Renal cortical epithelial cell (primary cell): ENCODE measurements around the gene IL36A. TPM values are rescaled to one million over a fixed set of nuclear protein-coding genes. Genes with fewer than 3 reads are reported as not detected.

Source experiments
- DNase-seq: peaks from one replicate; pipeline ENCODE4 v3.0.0-alpha.2; 2011; ENCODE audit warnings: low read depth
- total RNA-seq: library from RNA; depleted of rRNA; stranded (reverse); fragments of >200 nt; gene quantifications from 2 replicates; pipeline ENCODE4 v1.2.3, GENCODE V29; 2014

IL36A gene
- total RNA-seq, 1 donor from 2014 or later: not detected

DNA sequence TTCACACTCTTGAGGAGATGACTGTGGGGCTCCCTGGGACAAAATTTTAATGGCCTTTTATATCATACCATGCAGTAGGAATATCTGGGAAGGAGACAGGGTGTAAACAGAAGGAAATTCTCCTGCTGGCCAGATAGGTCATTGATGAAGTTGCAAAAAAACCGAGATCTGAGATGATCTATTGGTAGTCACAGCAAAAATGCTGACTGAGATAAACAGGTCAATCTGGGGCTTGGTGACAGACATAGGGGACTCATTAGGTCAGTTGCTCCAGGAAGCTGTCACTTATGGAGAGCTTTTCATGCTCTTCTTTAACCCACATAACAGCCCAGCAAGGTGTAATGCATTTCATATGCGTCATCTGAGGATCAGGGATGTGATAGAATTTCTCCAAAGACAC is 2.6 kb upstream of the IL36A start:
- no peak for DNase-seq

DNA sequence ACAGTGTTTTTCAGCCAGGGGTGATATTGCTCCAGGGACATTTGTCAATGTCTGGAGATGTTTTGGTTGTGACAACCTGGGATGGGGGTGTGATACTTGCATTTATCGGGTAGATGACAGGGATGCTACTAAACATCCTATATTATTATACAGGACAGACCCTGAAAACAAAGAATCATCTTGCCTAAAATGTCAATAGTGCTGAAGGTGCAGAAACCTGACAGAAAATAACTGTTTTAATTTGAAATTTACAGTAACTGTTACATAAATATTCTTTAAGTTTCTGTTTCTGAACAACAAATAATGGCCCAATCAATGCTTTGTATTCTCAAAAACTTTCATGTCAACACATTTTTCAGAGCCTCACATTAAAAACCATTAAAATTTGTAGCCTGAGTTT is 2.0 kb downstream of the IL36A start:
- no peak for DNase-seq

- DNase-seq: no peak
Observed at GRCh38 chr2:113009622-113010021, 4.4 kb downstream of the IL36A start.

- no peak for DNase-seq
Observed at GRCh38 chr2:113010088-113010487, 4.8 kb downstream of the IL36A start.

DNA sequence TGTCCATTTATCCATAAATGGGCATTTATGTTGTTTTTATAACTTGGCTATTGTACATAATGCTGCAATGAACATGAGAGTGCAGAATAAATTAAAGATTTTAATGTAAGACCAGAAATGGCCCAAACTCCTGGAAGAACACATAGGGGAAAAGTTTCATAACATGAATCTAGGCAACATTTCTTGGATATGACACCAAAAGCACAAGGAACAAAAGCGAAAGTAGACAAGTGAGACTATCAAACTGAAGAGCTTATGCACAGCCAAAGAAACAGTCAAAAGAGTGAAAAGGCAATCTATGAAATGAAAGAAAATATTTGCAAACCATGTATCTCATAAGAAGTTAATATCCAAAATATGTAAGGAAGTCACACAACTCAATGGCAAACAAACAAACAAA is 5.8 kb downstream of the IL36A start:
- no peak for DNase-seq

- DNase-seq: peak; percentile 14
Observed at GRCh38 chr2:113012436-113013335, 7.4 kb downstream of the IL36A start.

GRCh38 chr2:113013336-113013661 is 8.0 kb downstream of the IL36A start:
- no peak for DNase-seq

GRCh38 chr2:113014067-113014466 is 8.8 kb downstream of the IL36A start:
- no peak for DNase-seq

GRCh38 chr2:113015042-113015441 is 9.8 kb downstream of the IL36A start:
- DNase-seq: no peak

DNA sequence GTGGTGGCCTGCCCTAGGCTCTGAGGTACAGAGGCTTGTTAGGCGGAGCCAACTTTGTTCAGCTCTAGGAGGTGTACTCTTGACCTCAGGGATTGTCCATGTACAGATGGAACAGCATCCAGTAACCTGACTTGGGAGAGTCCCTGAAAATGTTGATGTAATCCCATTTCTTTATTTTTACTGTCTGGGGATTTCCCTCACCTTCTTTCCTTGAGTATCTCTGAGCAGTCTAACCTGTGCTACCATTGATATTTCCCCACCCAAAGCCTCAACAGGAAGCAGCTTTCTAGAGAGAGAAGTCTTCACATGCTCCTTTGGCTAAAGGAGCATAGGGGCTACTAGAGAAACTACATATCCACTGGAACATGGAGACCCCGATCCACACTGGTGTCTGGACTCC is 10.4 kb downstream of the IL36A start:
- no peak for DNase-seq

- no peak for DNase-seq
Observed at GRCh38 chr2:113018509-113018908, 13.2 kb downstream of the IL36A start.

- no peak for DNase-seq
Observed at GRCh38 chr2:113021312-113021711, 16.1 kb downstream of the IL36A start.

GRCh38 chr2:113024764-113025163 is 19.5 kb downstream of the IL36A start:
- no peak for DNase-seq

- DNase-seq: no peak
Observed at GRCh38 chr2:113025737-113026136, 20.5 kb downstream of the IL36A start.

- DNase-seq: no peak
Observed at GRCh38 chr2:113027691-113028090, 22.4 kb downstream of the IL36A start.

- no peak for DNase-seq
Observed at GRCh38 chr2:113028112-113028511, 22.9 kb downstream of the IL36A start.

- no peak for DNase-seq
Observed at GRCh38 chr2:113032737-113033136, 27.5 kb downstream of the IL36A start.

DNA sequence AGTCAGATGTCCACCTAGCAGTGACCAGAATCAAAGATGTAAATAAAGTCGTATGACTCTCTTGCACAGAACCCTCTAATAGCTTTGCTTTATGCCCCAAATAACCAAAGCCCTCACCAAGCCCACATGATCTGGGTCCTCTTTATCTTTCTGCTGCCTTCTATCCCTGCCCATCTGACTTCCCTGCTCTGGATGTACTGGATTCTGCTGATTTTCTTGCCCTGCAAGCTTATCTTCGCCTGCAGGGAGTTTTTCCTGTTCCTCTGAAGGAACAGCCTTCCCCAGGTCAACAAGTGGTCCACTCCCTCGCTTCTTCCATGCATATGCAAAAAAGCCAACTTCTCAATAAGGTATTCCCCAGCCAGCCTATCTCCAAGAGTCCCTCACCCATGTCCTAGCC is 28.8 kb downstream of the IL36A start:
- DNase-seq: no peak

DNA sequence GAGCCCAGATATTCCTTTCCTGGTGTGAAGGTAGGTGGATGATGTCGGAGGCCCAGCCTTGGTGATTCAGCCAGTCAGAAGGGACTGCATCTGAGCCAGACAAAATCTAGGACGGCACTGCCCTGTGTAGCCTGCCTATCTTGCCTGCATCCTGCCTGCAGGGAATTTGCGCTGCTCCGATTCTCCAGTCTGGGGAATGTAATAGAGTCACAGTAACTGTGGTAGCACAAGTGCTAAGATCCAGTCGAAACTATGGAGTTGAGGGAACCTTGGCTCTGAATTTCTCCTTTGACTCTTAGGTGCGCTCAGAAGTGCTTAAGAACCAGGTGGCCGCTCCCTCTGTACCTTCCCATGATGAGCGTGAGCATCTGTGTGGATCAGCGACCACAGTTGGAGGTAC is 31.5 kb downstream of the IL36A start:
- DNase-seq: no peak

DNA sequence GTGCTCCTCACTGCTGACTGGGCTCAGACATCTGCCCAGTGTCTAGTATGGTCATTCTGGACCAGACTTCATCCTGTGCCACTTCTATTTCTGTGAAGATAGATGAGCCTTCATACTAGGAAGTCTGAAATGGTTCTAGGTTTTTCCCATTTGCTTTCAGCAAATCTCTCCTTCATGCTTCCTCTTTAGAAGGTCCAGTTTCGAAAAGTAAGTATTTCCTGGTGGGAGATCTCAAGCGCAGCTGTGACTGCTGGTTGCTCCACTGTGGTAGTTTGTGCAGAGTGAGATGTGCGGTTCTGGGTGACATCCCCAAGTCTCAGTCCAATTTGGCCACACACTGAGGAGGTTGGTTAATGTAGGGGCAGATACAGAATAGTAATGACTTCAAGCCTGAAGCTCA is 33.0 kb downstream of the IL36A start:
- DNase-seq: no peak

GRCh38 chr2:113039158-113039557 is 33.9 kb downstream of the IL36A start:
- no peak for DNase-seq

DNA sequence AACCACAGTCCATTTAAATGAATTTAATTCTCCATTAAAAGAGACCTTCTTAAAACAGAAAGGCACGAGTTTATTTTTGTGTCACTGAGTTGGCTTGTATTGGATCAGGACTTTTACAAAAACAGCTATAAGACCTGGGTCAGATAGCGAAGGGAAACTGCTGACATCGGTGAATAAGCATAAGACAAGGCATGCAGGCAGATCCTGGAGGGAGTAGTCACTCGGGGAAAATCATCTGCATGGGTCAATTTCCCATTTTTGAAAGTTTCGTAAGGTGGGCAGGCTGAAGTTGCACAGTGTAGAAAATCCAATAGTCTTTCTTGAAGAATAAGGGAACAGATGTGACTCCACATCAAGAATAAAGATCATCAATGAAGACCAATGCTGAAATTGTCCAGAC is 34.5 kb downstream of the IL36A start:
- no peak for DNase-seq

DNA sequence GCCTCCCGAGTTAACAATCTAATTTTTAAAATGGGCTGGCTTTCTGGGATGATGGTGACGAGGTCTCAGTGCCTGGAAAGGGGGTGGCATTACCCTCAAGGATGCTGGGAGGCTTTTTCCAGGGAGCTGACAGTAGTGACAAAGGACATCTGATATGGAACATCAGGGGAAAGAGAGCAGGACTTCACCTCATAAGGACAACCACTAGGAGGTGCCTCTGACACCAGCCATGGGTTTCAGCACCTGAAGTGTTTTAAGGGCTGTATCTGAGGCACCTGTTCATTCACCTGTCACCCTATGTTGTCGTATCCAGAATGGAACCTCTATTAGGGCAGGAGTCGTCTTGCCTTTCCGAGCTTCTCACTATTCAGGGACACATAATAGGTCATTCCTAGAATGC is 36.6 kb downstream of the IL36A start:
- DNase-seq: no peak

DNA sequence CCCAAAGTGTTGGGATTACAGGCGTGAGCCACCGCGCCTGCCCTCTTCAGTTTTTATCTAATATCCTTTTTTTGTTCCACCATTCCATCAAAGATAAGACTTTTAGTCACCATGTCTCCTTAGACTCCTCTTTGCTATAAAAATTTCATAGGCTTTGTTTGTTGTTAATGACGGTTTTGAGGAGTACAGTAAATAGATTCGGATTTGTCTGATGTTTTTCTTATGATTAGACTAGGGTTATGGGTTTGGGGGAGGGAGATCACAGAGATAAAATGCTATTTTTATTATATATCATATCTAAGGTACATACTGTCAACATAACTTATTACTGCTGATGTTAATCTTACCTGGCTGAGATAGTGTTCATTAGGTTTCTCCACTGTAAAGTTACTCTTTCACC is 41.2 kb downstream of the IL36A start:
- no peak for DNase-seq
